ENCODE data around the gene GLI3.

Gene GLI3

DNA sequence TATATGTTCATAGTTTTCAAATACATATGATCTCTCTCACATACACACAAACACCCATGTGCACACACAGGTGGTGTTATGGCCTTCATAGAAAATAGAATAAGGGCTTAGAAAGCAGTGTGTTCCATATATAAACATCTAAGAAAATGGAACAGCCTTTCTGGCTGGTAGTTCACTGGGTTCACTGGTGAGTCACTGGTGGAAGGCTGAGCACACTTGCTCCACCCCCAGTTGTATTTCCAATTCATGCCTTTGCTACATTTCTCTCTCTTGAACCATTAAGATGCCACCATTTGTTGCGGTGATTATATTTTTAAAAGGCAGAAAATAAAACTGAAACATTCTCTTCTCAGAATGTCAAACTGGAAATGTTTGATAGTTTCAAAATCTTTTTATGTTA is 252.1 kb downstream of the GLI3 start:
- DNase-seq, result no peak

GRCh38 chr7:41981046-41982040 is 255.7 kb downstream of the GLI3 start:
- no peak for DNase-seq

DNA sequence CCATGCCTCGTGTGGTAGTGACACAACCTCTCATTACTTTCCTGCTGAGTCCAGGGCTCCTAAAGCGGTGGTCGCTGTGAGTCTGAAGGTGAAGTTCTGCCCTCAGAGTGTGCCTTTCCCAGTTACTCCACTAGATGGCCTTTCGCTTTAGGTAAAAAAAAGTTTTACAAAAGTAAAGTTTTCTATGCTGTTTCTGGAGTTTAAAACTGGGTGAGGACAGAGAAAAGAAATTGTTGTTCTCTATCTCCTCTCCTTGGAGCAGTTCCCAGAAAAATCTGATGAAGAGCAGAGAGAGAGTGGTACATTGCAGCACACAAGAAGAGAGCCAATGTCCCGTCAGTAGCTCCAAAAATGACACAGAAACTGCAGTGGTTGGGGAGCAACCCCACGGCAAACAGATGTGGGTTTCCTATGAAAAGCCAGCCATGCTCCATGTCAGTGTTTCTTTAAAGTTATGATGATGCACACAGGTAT is 257.1 kb downstream of the GLI3 start:
- no peak for DNase-seq

DNA sequence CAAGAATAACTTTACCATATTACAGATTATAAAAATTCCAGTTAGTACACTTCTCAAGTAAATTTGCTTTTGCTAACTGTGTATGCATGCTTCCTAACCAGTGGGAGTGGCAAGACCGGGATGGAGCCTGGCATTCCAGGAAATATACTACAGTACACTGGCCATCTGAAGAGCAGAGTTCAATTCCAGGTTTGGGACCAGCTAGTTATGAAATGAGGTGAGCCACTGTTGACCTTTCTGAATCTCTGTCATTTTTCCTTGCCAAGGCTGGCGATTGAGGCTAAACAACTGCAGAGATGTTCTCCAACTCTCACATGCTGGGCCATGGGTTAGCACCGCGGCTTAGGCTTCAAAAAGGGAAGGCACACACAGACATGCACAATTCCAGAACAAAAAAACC is 258.2 kb downstream of the GLI3 start:
- DNase-seq, result no peak

- no peak for DNase-seq
Observed at GRCh38 chr7:41977661-41978060, 259.3 kb downstream of the GLI3 start.

- no peak for DNase-seq
Observed at GRCh38 chr7:41977151-41977651, 259.8 kb downstream of the GLI3 start.

GRCh38 chr7:41976411-41976810 is 260.6 kb downstream of the GLI3 start:
- no peak for DNase-seq

- DNase-seq, result no peak
Observed at GRCh38 chr7:41975849-41976248, 261.2 kb downstream of the GLI3 start.

DNA sequence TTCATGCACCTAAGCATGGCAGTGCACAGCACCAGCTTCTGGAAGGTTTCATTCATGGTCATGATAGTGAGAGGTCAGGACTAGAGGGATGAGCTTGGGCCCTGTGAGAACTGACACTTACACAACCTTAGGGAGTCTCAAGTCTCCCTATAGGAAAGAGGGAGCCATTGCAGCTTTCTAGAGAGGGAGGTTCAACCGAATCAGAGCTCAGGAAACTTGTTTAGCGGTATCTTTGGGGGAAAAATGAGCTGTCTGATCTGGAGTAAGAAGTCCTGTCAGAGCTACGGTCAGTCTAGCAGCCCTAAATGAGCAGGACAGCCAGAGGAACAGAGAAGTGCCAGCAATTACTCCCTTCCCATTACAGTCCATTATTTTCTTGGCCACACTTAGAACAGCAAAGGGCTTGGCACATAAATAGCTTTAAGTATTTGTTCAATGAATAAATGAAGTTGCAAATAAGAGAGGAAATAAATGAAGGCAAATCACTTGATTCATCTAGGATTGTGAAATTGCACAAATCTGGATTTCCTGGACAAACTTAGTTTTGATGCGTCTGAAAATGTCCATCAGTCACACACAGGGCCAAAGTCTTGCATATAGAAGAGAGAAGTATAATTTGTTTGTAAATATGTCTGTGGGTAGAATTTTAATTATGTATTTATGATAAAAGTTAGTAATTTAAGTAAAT is 262.0 kb downstream of the GLI3 start:
- no peak for DNase-seq

DNA sequence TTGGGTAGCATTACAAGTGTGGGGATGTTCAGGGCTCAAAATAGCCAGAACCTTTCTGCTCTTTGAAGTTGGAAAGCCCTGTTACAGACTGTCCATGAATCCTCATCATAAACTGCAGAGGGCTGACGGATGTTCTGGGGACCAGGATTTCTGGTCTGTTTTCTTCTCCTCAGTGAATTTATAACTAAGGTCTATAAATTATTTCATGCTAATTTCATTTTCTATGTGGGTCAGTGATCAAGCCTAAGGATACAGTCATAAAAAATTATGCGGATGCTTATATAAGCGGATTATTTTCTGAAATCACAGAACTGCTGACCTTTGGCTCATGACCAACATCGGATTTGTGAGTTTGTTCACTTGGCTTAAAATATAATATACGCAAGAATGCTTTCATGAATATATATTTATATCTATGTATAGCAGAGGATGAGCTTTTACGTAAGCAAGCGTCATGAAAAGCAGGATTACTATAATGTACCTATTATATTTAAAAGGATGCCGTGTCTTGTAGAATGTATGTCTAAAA is 263.7 kb downstream of the GLI3 start:
- DNase-seq, result no peak

GRCh38 chr7:41972776-41973175 is 264.2 kb downstream of the GLI3 start:
- no peak for DNase-seq

DNA sequence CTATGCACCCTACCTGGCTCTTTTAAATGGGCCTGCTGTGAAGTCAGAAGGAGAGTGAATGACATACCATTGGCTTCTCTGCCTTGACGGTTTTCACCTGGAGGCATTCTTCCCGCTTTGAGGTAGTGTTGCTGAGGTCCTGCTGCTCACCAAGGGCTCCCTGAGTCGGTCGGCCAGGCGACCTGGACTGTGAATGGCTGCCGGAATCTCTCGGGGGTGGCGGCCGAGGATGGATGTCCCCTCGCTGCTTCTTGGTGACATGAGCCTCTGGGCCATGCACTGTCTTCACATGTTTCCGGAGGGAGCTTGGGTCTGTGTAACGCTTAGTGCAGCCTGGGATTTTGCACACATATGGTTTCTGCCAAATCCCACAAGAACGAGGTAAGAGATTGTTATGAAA is 264.7 kb downstream of the GLI3 start:
- DNase-seq, result no peak

- DNase-seq, result no peak
Observed at GRCh38 chr7:41971640-41972187, 265.3 kb downstream of the GLI3 start.

GRCh38 chr7:41970941-41971340 is 266.1 kb downstream of the GLI3 start:
- no peak for DNase-seq

DNA sequence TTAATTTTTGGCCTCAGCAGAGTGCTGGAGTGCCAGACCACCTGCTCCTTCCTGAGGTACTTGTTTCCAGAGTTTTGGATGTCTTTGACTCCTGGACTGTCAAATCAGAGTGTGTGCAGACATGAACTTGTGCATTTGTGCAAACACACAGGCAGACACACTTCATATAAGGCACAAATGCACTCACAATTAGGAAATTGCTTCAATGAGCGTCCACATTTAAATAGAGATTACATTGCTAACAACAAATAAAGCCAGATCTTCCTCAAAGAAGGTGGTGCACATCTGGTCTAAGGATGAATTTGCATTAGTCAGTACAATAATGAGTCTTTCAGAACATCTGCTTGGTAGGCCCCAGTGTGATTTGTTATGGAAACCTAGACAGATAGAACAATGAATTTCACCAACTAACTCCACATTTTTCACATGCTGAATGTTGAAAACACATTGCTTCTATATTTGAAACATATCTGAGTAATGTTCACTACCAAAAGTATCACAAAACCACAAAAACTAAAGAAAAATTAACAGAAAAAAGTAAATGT is 267.4 kb downstream of the GLI3 start:
- DNase-seq, result no peak

- DNase-seq, result no peak
Observed at GRCh38 chr7:41967156-41967555, 269.9 kb downstream of the GLI3 start.

- DNase-seq, result no peak
Observed at GRCh38 chr7:41965951-41966505, 271.0 kb downstream of the GLI3 start.

DNA sequence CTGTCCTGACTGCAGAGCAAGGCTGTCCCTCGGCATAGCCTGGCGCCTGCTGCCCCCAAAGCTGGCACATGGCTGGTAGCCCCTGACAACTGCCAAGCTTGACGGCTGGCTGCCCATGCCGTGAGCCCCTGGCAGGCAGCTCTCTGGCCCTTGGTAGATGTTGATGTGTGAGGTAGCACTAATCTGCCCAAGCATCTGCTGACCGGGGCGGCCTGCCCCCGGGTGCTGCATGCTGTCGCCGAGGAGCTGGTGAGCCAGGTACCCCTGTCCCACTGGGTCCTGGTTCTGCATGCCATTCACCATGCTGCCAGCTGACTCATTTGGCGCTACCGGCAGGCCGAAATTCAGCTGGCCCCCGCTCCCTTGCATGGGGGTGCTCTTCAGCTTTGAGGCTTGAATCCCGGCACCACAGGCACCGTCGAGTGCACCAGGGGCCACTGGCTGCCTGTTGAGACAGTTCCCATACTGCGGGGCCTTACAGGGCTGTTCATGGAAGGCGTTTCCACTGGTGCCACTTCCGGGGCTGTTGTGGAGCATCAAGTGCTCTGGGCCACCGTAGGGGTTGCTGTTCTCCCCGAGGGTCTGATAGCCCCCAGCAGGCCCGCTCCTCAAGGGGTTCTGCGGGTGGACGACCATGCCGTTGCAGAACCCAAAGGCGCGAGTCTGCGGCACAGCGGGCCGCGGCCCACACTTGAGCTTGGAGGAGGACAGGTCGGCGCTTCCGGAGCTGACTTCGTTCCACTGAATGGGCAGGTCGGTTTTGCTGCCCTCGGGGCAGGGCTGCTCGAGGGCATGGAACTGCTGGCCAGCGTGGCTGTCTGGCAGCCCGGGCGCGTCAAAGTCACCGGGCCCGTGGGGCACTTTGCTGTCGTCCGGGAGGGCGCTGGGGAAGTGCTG is 271.9 kb downstream of the GLI3 start:
- no peak for DNase-seq

DNA sequence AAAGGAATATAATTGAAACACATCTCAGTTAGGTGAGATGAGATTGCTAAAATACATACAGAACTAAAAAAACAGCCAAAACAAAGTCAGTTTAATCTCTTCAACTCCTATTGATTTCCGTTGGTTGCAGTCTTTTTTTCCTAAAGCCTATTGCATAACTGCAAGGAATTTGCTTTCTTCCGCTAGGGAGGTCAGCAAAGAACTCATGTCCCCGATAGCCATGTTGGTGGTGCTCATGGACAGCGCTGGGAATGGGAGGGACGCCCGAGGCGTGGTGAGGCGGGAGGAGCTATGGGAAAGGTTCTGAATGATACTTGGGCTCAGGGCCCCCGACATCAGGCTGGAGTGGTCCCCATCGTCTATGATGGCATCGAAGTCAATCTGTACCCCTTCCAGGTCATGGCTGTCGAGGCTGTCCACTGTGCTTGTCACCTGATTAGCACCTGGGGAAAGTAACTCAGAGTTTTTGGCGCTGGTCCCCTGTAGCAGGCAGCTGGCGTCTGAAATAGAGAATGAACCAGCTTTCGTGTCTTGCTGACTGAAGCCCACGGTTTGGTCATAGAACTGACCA is 272.7 kb downstream of the GLI3 start:
- no peak for DNase-seq

DNA sequence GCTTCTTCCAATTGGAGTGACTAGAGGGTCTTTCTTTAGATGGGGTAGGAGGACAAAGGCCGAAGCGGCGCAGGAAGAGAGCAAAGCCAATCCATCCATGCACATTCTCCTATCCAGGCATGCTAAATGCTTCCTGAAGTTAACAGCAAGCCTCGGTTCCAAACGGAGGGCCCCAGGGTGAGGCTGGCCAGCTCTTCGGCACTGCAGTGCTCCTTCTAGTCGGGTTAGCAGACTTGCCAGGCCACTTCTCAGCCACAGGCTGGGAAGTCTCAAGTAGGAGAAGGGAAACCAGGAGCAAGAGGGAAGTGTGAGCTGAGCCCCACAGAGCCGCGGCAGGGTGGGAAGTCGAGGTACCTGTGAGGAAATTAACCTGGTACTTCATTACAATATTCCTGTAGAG is 280.3 kb downstream of the GLI3 start:
- DNase-seq, result no peak

All from activated T-cell treated with anti-CD3 and anti-CD28 coated beads for 4 hours (primary cell).